Activated CD4-positive, alpha-beta T cell treated with anti-CD3 and anti-CD28 coated beads for 36 hours (primary cell): ENCODE results near the gene RNF214. TPM values are rescaled to one million over a fixed set of nuclear protein-coding genes. Genes with fewer than 3 reads are reported as not detected.

ENCODE experiments used
- ATAC-seq: fragments of 200-7000 bp; cut with Tn5 transposase; one replicate; pipeline ENCODE4 v1.10.0; 2021; ENCODE audit warnings: mild to moderate bottlenecking, moderate library complexity
- CTCF ChIA-PET: fragments of 350-600 bp; sonication (Branson Sonifier 250); formaldehyde crosslinking; loops from one replicate; lab custom pipeline; 2021; ENCODE audit warnings: antibody characterized with exemption; lab: Charles Lee
- POLR2A ChIA-PET: fragments of 350-600 bp; sonication (Branson Sonifier 250); formaldehyde crosslinking; loops from one replicate; lab custom pipeline; 2021; ENCODE audit warnings: antibody characterized with exemption, inconsistent platforms; lab: Charles Lee
- DNase-seq: peaks from one replicate; pipeline ENCODE4 v3.0.0-alpha.2; 2020
- H3K27ac Mint-ChIP-seq: one replicate; pipeline ENCODE4 v1.8.0; 2021; ENCODE audit warnings: mixed read lengths
- H3K27me3 Mint-ChIP-seq: one replicate; pipeline ENCODE4 v1.8.0; 2021; ENCODE audit warnings: mixed read lengths
- H3K36me3 Mint-ChIP-seq: one replicate; pipeline ENCODE4 v1.8.0; 2021; ENCODE audit warnings: low read depth, mixed read lengths
- H3K4me1 Mint-ChIP-seq: one replicate; pipeline ENCODE4 v1.8.0; 2021; ENCODE audit warnings: mixed read lengths
- H3K4me3 Mint-ChIP-seq: one replicate; pipeline ENCODE4 v1.8.0; 2021; ENCODE audit warnings: mild to moderate bottlenecking, moderate library complexity, mixed read lengths
- H3K9me3 Mint-ChIP-seq: one replicate; pipeline ENCODE4 v1.8.0; 2021; ENCODE audit warnings: low read depth, mixed read lengths
- intact Hi-C, 2 experiments: fragments of 100-400 bp; cut with DNase I in 1 of 2; cut with micrococcal nuclease in 1 of 2; formaldehyde crosslinking; loops; one replicate each; pipeline versions ENCODE4 v1.14.2 to v1.15.1; 2022 to 2024; cut with DNase I, micrococcal nuclease
- total RNA-seq, 2 experiments: library from RNA; stranded (reverse); gene quantifications; one replicate each; pipeline ENCODE4 v1.2.3, GENCODE V29; 2021

The RNF214 gene
- total RNA-seq, 2 experiments from 2014 or later: 19.3 to 24.6 TPM

DNA sequence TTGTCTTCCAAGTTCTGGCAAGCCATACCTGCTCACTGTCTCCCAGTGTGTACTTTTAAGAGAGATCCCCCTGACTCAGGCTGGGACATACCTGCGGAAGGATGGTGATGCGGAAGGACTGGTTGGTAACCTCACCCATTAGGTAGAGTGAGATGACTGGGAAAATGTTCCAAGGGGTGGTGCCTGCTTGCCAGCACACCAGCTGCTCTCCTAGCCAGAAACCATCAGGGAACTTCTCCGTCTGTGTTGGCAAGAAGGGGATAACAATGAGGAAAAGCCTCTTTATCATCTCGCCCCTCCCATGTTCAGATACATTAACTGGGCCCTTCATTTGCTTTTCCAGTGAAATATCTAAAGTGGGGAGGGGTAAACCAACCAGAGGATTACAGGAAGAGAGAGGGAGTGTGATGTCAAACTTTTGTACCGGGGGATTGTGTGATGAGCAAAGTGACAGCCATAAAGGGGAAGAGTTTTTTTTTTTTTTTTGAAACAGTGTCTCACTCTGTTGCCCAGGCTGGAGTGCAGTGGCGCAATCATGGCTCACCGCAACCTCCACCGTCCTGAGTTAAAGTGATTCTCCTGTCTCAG lies 58.4 kb downstream of the RNF214 start, which contains the start of gene BACE1-AS:
Gene BACE1-AS (plus strand): TSS at position 538 of the 588 bp plus-strand sequence.
- POLR2A ChIA-PET: no interaction called here
- intact Hi-C loops: no loop called here
- Mint-ChIP-seq H3K4me3 (no peak within 1 kb of the TSS), H3K27me3 (no peaks in the 10 kb centered on the region), H3K9me3 (no peaks in the 10 kb centered on the region), H3K27ac (no peak within 1 kb of the TSS), H3K36me3 (peaks cover 6% of the 10 kb centered on the region), H3K4me1 (no peaks in the 10 kb centered on the region)
- no peak for ATAC-seq
- CTCF ChIA-PET: interaction anchor here (0.6 kb wide), 1 partner anchor 99 kb away, joined by 3 read pairs; no protein-coding TSS in a partner anchor
- DNase-seq: no peak

DNA sequence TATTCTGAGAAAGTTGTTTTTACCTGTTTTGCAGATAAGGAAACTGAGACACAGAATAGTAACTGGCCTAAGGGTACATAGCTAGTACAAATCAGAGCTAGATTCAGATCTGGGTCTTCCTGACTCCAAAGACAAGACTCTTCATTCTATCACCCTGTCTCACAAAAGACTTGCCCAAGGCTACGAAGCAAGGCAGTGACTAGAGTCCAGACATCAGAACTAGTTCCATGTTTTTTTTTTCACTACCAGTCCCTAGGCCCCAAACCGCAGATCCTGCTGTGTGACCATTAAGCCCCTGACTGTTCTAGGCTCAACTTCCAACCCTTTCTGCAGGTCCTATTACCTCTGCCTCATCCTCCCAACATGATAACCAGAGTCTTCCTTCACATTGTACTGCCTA lies 60.1 kb downstream of the RNF214 start:
- ChIA-PET CTCF (no interaction called here), POLR2A (no interaction called here)
- DNase-seq: no peak
- ATAC-seq: no peak
- Mint-ChIP-seq H3K4me3 (no peak overlapping the region), H3K36me3 (peaks cover 4% of the 10 kb centered on the region), H3K4me1 (no peaks in the 10 kb centered on the region), H3K27ac (no peak overlapping the region), H3K27me3 (no peaks in the 10 kb centered on the region), H3K9me3 (no peaks in the 10 kb centered on the region)
- intact Hi-C loops: no loop called here

DNA sequence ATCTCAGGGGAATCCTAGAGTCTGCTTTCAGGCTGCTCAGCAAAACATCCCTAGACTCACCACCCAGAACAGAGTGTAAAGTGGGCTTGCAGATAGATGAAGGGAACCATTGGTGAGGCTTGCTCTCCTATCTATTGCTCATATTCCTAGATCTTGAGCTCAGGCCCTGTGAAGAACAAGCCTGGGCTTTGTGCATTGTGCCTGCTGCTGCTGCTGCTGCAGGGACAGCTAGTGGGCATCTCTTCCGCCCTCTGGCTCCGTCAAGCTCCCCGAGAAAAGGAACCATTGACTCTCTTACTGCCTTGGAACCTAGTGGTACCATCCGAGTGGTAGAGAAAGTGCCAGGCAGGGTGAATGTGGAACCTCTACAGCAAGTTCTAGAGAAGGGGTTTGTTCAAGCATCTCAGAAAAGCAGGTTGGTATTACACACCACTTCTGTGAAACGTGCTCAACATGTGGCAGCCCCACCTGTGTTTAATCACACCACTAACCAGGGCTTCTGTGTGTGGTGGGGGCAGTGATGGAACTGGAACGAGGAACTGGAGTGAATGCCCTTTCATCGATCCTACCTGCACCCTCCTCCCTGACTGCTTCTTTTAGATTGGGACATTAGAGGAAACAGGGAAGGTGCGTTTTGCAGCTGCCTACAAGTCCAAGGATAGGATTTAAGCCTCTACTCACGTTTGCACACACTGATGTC lies 63.1 kb downstream of the RNF214 start:
- intact Hi-C loops: no loop called here
- no peak overlapping the region for H3K27ac Mint-ChIP-seq
- H3K27me3 Mint-ChIP-seq: no peaks in the 10 kb centered on the region
- no peaks in the 10 kb centered on the region for H3K36me3 Mint-ChIP-seq
- no peak overlapping the region for H3K4me3 Mint-ChIP-seq
- ATAC-seq: no peak
- CTCF ChIA-PET: interaction anchor here (1.2 kb wide), 1 partner anchor 8 kb away, joined by 4 read pairs; no protein-coding TSS in a partner anchor
- H3K4me1 Mint-ChIP-seq: peaks cover under 1% of the 10 kb centered on the region
- POLR2A ChIA-PET: interaction anchor here (0.5 kb wide), 1 partner anchor 1983 kb away, joined by 3 read pairs; no protein-coding TSS in a partner anchor
- H3K9me3 Mint-ChIP-seq: no peaks in the 10 kb centered on the region
- no peak for DNase-seq

GRCh38 chr11:117296881-117297280 lies 64.4 kb downstream of the RNF214 start:
- H3K4me1 Mint-ChIP-seq: peaks cover 4% of the 10 kb centered on the region
- ChIA-PET CTCF (interaction anchor here (1.2 kb wide), 1 partner anchor 9 kb away, joined by 4 read pairs; no protein-coding TSS in a partner anchor), POLR2A (no interaction called here)
- H3K36me3 Mint-ChIP-seq: no peaks in the 10 kb centered on the region
- no peak overlapping the region for H3K4me3 Mint-ChIP-seq
- intact Hi-C loops: no loop called here
- no peak overlapping the region for H3K27ac Mint-ChIP-seq
- H3K27me3 Mint-ChIP-seq: no peaks in the 10 kb centered on the region
- no peaks in the 10 kb centered on the region for H3K9me3 Mint-ChIP-seq
- no peak for ATAC-seq
- DNase-seq: no peak

- Mint-ChIP-seq H3K9me3 (no peaks in the 10 kb centered on the region), H3K27me3 (no peaks in the 10 kb centered on the region), H3K4me3 (no peak overlapping the region), H3K36me3 (no peaks in the 10 kb centered on the region), H3K4me1 (peaks cover 4% of the 10 kb centered on the region), H3K27ac (no peak overlapping the region)
- ATAC-seq: no peak
- ChIA-PET CTCF (no interaction called here), POLR2A (no interaction called here)
- no peak for DNase-seq
- intact Hi-C loops: no loop called here
Measured at GRCh38 chr11:117298195-117298594, 65.7 kb downstream of the RNF214 start.

DNA sequence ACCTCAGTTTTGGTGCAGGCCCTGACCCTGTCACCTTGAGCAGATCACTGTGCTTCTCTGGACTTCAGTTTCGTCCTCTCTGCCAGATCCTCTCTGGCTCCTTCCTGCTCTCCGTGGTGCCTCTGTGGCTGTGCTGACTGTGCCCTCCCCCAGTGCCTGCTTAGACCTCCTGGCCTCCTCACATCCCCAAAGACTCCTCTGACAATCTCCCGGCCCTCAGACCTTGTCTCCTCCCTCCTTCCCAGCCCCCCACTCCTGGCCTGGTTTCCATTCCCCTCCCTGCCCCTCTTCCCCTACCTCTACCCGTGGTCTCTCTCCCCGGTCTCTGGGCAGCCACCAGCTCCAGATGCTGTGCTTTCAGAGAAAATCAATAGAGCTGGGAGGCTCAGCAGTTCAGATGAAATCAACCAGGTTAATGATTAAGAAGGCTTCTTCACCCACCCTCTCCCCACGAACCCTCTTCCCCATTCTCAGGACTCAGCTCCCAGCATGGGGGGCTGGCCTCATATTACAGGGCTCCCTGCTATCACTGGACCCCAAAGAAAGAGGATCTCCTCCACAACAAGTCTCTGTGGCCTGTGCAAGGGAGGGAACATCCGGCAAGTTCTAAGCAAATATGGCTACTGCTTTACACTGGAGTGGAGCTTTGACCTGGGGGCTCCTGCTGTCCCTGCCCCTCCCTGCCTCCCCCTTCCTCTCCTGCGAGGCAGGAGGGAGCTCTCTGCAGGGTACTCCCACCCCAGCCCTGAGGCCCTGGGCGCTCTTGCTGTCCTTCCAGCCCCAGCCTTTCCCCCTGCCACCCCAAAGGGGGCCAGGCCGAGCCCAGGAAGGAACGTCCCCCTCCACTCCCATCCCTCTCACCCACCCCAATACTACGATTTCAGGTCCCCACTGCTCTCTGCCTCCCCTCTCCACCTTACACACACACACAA lies 67.1 kb downstream of the RNF214 start:
- no peaks in the 10 kb centered on the region for H3K9me3 Mint-ChIP-seq
- peaks cover 4% of the 10 kb centered on the region for H3K4me1 Mint-ChIP-seq
- H3K27me3 Mint-ChIP-seq: no peaks in the 10 kb centered on the region
- intact Hi-C loops: no loop called here
- ChIA-PET CTCF (no interaction called here), POLR2A (interaction anchor here (0.6 kb wide), 1 partner anchor 539 kb away, joined by 3 read pairs; no protein-coding TSS in a partner anchor)
- no peak for DNase-seq
- no peak overlapping the region for H3K27ac Mint-ChIP-seq
- no peaks in the 10 kb centered on the region for H3K36me3 Mint-ChIP-seq
- ATAC-seq: no peak
- H3K4me3 Mint-ChIP-seq: no peak overlapping the region

DNA sequence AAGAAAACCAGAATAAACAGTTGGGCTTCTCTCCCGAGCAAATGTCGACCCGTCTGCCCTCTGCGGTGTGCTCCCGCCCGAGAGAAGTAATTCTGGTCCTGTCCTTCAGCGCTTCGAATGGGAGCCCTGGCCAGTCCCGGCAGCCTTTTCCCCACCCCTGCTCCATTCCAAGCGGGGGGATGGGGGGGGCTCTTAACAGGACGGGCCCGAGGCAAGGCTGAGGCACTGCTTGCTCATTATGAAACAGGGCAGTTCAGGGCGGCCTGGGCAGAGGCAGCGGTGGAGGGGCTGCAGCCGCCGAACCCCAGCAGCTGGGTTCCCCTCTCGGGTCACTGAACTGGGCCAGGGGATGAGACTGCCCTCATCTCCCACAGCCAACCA lies 67.8 kb downstream of the RNF214 start:
- Mint-ChIP-seq H3K9me3 (no peaks in the 10 kb centered on the region), H3K4me1 (peaks cover 4% of the 10 kb centered on the region), H3K36me3 (no peaks in the 10 kb centered on the region), H3K27me3 (no peaks in the 10 kb centered on the region), H3K4me3 (no peak overlapping the region), H3K27ac (no peak overlapping the region)
- CTCF ChIA-PET: no interaction called here
- no peak for ATAC-seq
- POLR2A ChIA-PET: interaction anchor here (0.6 kb wide), 1 partner anchor 540 kb away, joined by 3 read pairs; no protein-coding TSS in a partner anchor
- DNase-seq: no peak
- intact Hi-C loops: no loop called here

DNA sequence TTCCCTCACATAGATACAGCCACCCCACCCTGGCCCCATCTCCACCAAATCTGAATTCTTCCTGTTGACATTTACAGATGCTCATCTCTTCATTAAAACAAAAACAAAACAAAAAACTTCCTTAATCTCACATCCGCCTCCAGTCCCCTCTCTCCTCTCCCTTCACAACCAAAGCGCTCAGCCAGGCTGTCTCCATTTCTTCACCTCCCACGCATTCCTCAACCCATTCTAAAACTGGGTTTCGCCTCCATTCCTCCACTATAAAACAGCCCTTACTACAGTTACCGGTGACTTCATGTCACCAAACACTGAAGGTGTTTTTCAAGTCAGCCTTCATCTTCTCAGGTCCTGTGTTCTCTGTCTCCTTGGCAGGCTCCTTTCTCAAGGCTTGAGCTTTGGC lies 68.3 kb downstream of the RNF214 start:
- intact Hi-C loops: no loop called here
- peaks cover 4% of the 10 kb centered on the region for H3K4me1 Mint-ChIP-seq
- no peak overlapping the region for H3K4me3 Mint-ChIP-seq
- ChIA-PET CTCF (no interaction called here), POLR2A (no interaction called here)
- no peak for DNase-seq
- no peaks in the 10 kb centered on the region for H3K36me3 Mint-ChIP-seq
- H3K27ac Mint-ChIP-seq: no peak overlapping the region
- no peaks in the 10 kb centered on the region for H3K9me3 Mint-ChIP-seq
- H3K27me3 Mint-ChIP-seq: no peaks in the 10 kb centered on the region
- no peak for ATAC-seq

DNA sequence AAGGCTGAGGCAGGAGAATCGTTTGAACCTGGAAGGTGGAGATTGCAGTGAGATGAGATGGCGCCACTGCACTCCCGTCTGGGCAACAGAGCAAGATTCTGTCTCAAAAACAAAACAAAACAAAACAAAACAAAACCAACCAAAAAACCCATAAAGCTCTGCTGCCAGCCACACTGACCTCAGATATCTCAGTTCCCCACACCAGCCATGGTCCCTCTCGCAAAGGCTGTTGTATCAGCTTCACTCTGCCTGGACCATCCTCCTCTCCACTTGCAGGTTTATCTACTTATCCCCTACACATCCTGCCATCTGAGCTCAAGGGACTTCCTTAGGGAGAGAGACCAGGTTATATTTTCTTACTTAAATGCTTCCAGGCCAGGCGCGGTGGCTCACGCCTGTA lies 69.8 kb downstream of the RNF214 start:
- Mint-ChIP-seq H3K27ac (no peak overlapping the region), H3K36me3 (no peaks in the 10 kb centered on the region), H3K9me3 (no peaks in the 10 kb centered on the region), H3K27me3 (no peaks in the 10 kb centered on the region), H3K4me1 (peaks cover 4% of the 10 kb centered on the region), H3K4me3 (no peak overlapping the region)
- intact Hi-C loops: no loop called here
- CTCF ChIA-PET: interaction anchor here (0.6 to 2.3 kb wide), 4 partner anchors 13 to 547 kb away, joined by 3 to 7 read pairs (median 4); partner anchors contain the start of gene BACE1
- no peak for DNase-seq
- no peak for ATAC-seq
- POLR2A ChIA-PET: interaction anchor here (0.5 kb wide), 1 partner anchor 49 kb away, joined by 3 read pairs; no protein-coding TSS in a partner anchor

GRCh38 chr11:117303101-117303500 lies 70.6 kb downstream of the RNF214 start:
- no peaks in the 10 kb centered on the region for H3K9me3 Mint-ChIP-seq
- CTCF ChIA-PET: interaction anchor here (1.3 to 2.3 kb wide), 3 partner anchors 12 to 62 kb away, joined by 3 to 7 read pairs (median 4); partner anchors contain the start of gene BACE1
- DNase-seq (no peak), ATAC-seq (no peak)
- H3K36me3 Mint-ChIP-seq: no peaks in the 10 kb centered on the region
- POLR2A ChIA-PET: no interaction called here
- intact Hi-C loops: no loop called here
- H3K27me3 Mint-ChIP-seq: no peaks in the 10 kb centered on the region
- H3K4me3 Mint-ChIP-seq: no peak overlapping the region
- H3K4me1 Mint-ChIP-seq: peaks cover 4% of the 10 kb centered on the region
- no peak overlapping the region for H3K27ac Mint-ChIP-seq
